B cell (primary cell): ENCODE measurements around the gene CAPN10. TPM values are rescaled to one million over a fixed set of nuclear protein-coding genes. Genes with fewer than 3 reads are reported as not detected.

Experiments used
- ATAC-seq: fragments of 200-7000 bp; cut with Tn5 transposase; one replicate; pipeline ENCODE4 v1.10.0; 2021; ENCODE audit warnings: low read depth, mild to moderate bottlenecking, moderate number of reproducible peaks, moderate library complexity
- CTCF ChIA-PET: fragments of 350-600 bp; sonication (Branson Sonifier 250); formaldehyde crosslinking; loops from one replicate; lab custom pipeline; 2021; ENCODE audit warnings: antibody characterized with exemption, inconsistent platforms; lab: Charles Lee
- POLR2A ChIA-PET: fragments of 350-600 bp; sonication (Branson Sonifier 250); formaldehyde crosslinking; loops from one replicate; lab custom pipeline; 2021; ENCODE audit warnings: antibody characterized with exemption; lab: Charles Lee
- DNase-seq: peaks from one replicate; pipeline ENCODE4 v3.0.0; 2013
- H2AFZ ChIP-seq: 2 replicates; pipeline ENCODE4 v1.6.1; 2012; ENCODE audit warnings: mild to moderate bottlenecking, low read depth, low read length; ENCODE audit not compliant: insufficient read depth, poor library complexity, severe bottlenecking
- H3K27ac ChIP-seq, 2 donors: 1 replicate in 1 of 2; 2 replicates in 1 of 2; pipeline ENCODE4 v1.5.1; 2012 to 2013; ENCODE audit warnings: low read length in 2 of 2, mild to moderate bottlenecking in 2 of 2, moderate library complexity in 1 of 2
- H3K27me3 ChIP-seq, 4 experiments: fragments of 200-600 bp in 1 of 4; sonication (generic) in 1 of 4; replicated peaks in 1 of 4; 1 replicate in 2 of 4; 2 replicates in 2 of 4; pipeline versions ENCODE4 v1.6.1 to v1.7.0; 2013 to 2016; ENCODE audit warnings: low read length in 3 of 4, mild to moderate bottlenecking in 2 of 4, mixed read lengths in 1 of 4, moderate library complexity in 1 of 4; ENCODE audit not compliant: insufficient read depth in 4 of 4, control insufficient read depth in 3 of 4; ENCODE audit errors: control extremely low read depth in 1 of 4
- H3K36me3 ChIP-seq, 2 experiments: replicated peaks in 1 of 2; 1 replicate in 1 of 2; 2 replicates in 1 of 2; pipeline versions ENCODE4 v1.6.1 to v1.7.1; 2013; ENCODE audit warnings: low read length in 1 of 2; ENCODE audit not compliant: insufficient read depth in 2 of 2, control insufficient read depth in 1 of 2; ENCODE audit errors: control extremely low read depth in 1 of 2, extremely low read depth in 1 of 2
- H3K4me1 ChIP-seq, 2 donors: fragments of 200-600 bp in 1 of 2; sonication (generic) in 1 of 2; 1 replicate in 1 of 2; 2 replicates in 1 of 2; pipeline versions ENCODE4 v1.5.1 to v1.6.1; 2013 to 2017; ENCODE audit warnings: low read length in 2 of 2; ENCODE audit not compliant: control insufficient read depth in 2 of 2, insufficient read depth in 2 of 2
- H3K4me2 ChIP-seq: replicated peaks from 2 replicates; pipeline ENCODE3; 2012; ENCODE audit warnings: mild to moderate bottlenecking, low read depth, low read length; ENCODE audit not compliant: poor library complexity, severe bottlenecking
- H3K4me3 ChIP-seq, 5 experiments: fragments of 200-600 bp in 1 of 5; sonication (generic) in 1 of 5; 1 replicate in 3 of 5; 2 replicates in 2 of 5; pipeline versions ENCODE4 v1.5.1 to v1.7.0; 2011 to 2016; ENCODE audit warnings: low read length in 4 of 5, mild to moderate bottlenecking in 4 of 5, low read depth in 2 of 5, control low read depth in 1 of 5, moderate library complexity in 1 of 5; ENCODE audit not compliant: insufficient read depth in 1 of 5; ENCODE audit errors: control extremely low read depth in 1 of 5, extremely low read depth in 1 of 5
- H3K79me2 ChIP-seq: fragments of 200-600 bp; sonication (generic); one replicate; pipeline ENCODE4 v1.6.0; 2016; ENCODE audit warnings: low read length; ENCODE audit not compliant: control insufficient read depth, insufficient read depth
- H3K9ac ChIP-seq: fragments of 200-600 bp; sonication (generic); 2 replicates; pipeline ENCODE4 v1.6.1; 2017; ENCODE audit warnings: mild to moderate bottlenecking, low read length, moderate library complexity
- H3K9me3 ChIP-seq, 3 donors: one replicate each; pipeline versions ENCODE4 v1.6.1 to v1.7.1; 2013; ENCODE audit warnings: low read length in 2 of 3; ENCODE audit not compliant: control insufficient read depth in 2 of 3, insufficient read depth in 1 of 3; ENCODE audit errors: control extremely low read depth in 1 of 3
- H4K20me1 ChIP-seq: 2 replicates; pipeline ENCODE4 v1.6.0; 2012; ENCODE audit warnings: mild to moderate bottlenecking, low read length; ENCODE audit not compliant: insufficient read depth, control insufficient read depth, poor library complexity, severe bottlenecking
- H3K27ac Mint-ChIP-seq: one replicate; pipeline ENCODE4 v1.8.0; 2021; ENCODE audit warnings: mixed read lengths
- H3K27me3 Mint-ChIP-seq: one replicate; pipeline ENCODE4 v1.8.0; 2021; ENCODE audit warnings: mixed read lengths
- H3K4me1 Mint-ChIP-seq: one replicate; pipeline ENCODE4 v1.8.0; 2021; ENCODE audit warnings: mixed read lengths
- H3K4me3 Mint-ChIP-seq: one replicate; pipeline ENCODE4 v1.8.0; 2021; ENCODE audit warnings: mixed read lengths
- H3K9me3 Mint-ChIP-seq: one replicate; pipeline ENCODE4 v1.8.0; 2022; ENCODE audit warnings: mixed read lengths; ENCODE audit not compliant: insufficient read depth
- EZH2 ChIP-seq: IDR thresholded peaks from 2 replicates; pipeline ENCODE4 v1.6.1; 2012; ENCODE audit warnings: borderline replicate concordance, low read depth, mild to moderate bottlenecking, moderate library complexity, low read length; ENCODE audit not compliant: insufficient read depth, poor library complexity, severe bottlenecking
- WGBS: methylation state at CpG from one replicate; pipeline ENCODE4 v1.1.5; 2013; ENCODE audit warnings: missing lambda C conversion rate; ENCODE audit not compliant: insufficient coverage; 5-methylcytosine and 5-hydroxymethylcytosine counted together
- intact Hi-C: fragments of 100-400 bp; cut with micrococcal nuclease; formaldehyde crosslinking; loops from one replicate; pipeline ENCODE4 v1.10.0; 2022
- polyA plus RNA-seq: library from polyadenylated mRNA; depleted of rRNA; stranded (reverse); fragments of >200 nt; gene quantifications from 2 replicates; pipeline ENCODE4 v1.2.3, GENCODE V29; 2012
- total RNA-seq, 2 donors: library from RNA; stranded (reverse); fragments of 120-200 nt in 1 of 2; gene quantifications; 1 replicate in 1 of 2; 2 replicates in 1 of 2; pipeline versions ENCODE4 v1.2.3 to v1.2.4, GENCODE V29; 2013 to 2022
- TF ChIP-seq, protein P1 (sequence below): fragments of 200-600 bp; IDR thresholded peaks from one replicate; pipeline ENCODE4 v1.8.0; 2022; ENCODE audit warnings: antibody characterized with exemption, mild to moderate bottlenecking

CAPN10 gene
- total and polyA plus RNA-seq, 2 donors (not counting 1 experiment from before 2014, with no cell fraction given): 73.4 to 92.1 TPM

DNA sequence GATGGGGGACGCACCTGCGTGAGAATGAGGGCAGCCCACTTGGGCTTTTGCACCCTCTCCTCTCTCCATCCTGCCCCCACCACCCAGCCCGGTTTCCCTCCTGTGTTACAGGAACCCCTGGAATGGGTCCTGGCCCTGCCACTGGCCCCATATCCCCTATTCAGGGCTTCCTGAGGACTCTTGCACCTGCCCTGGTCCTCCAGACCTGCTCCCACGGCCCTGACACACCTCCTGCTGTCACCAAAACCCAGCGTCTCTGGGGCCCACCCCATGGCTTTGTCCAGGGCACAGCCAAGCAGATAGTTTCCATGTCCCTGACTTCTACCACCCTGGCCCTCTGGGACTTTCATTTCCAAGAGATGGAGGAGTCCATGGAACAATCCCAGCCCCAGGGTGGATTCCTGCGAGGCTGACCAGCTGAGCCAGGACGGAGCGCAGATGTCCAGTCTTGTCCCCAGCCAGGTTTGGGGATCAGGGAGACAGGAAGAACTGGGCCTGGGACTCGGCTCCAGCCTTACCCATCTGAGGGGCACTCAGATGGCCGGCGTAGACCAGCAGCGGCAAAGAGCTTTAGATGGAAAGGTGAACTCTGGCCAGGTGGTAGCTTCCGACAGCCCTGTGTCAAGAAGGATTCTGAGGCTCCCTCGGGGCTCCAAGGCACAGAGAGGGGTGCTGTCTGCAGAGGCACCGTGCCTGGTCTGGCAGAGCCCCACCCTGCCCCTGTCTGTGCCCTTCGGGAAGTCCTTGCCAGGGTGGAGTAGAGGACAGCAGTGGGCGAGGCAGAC lies 50.8 kb downstream of the CAPN10 start:
- no peaks in the 10 kb centered on the region for H3K4me1 Mint-ChIP-seq
- peaks cover 4% of the 10 kb centered on the region for H3K9me3 Mint-ChIP-seq
- Histone ChIP-seq H3K36me3 (no peaks in the 10 kb centered on the region), H2AFZ (no peak overlapping the region), H3K4me1 (no peaks in the 10 kb centered on the region), H3K27ac (no peak overlapping the region), H3K4me2 (no peak overlapping the region), H4K20me1 (no peaks in the 10 kb centered on the region), H3K9me3 (peaks cover 0 to 38% (median 17%) of the 10 kb centered on the region in 3 donors), H3K27me3 (no peaks in the 10 kb centered on the region), H3K4me3 (no peak overlapping the region), H3K79me2 (no peaks in the 10 kb centered on the region), H3K9ac (no peak overlapping the region)
- ATAC-seq: no peak
- TF ChIP-seq, protein P1, sequence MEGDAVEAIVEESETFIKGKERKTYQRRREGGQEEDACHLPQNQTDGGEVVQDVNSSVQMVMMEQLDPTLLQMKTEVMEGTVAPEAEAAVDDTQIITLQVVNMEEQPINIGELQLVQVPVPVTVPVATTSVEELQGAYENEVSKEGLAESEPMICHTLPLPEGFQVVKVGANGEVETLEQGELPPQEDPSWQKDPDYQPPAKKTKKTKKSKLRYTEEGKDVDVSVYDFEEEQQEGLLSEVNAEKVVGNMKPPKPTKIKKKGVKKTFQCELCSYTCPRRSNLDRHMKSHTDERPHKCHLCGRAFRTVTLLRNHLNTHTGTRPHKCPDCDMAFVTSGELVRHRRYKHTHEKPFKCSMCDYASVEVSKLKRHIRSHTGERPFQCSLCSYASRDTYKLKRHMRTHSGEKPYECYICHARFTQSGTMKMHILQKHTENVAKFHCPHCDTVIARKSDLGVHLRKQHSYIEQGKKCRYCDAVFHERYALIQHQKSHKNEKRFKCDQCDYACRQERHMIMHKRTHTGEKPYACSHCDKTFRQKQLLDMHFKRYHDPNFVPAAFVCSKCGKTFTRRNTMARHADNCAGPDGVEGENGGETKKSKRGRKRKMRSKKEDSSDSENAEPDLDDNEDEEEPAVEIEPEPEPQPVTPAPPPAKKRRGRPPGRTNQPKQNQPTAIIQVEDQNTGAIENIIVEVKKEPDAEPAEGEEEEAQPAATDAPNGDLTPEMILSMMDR: no peak
- TF ChIP-seq EZH2: no peak
- no peak overlapping the region for H3K4me3 Mint-ChIP-seq
- H3K27ac Mint-ChIP-seq: no peak overlapping the region
- peaks cover 3% of the 10 kb centered on the region for H3K27me3 Mint-ChIP-seq
- ChIA-PET CTCF (no interaction called here), POLR2A (no interaction called here)
- DNase-seq: no peak
- intact Hi-C loops: no loop called here
- WGBS: 90% methylated on average over 17 of the region's 17 CpGs

DNA sequence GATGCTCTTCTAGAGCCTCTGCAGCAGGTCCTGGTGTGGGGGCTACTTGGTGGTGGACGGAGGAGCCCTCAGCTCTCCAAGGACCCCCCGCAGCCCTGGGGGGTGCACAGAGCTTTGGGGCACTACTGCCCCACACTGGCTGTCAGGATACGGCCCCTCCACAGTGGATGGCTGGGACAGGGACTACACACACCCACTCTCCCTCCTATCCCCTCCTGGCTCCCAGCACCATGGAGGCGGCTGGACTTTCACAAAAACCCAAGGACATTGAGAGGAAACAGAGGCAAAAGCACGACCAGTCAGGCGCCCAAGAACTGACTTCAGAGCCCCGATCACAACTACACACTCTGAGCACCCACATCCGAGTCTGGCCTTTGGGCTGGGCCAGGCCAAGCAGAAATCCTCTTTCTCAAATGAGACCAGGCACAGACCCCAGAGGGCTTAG lies 51.4 kb downstream of the CAPN10 start:
- Mint-ChIP-seq H3K9me3 (peaks cover 4% of the 10 kb centered on the region), H3K27ac (no peak overlapping the region)
- POLR2A ChIA-PET: no interaction called here

More for the DNA sequence above, 51.4 kb downstream of the CAPN10 start:
- Histone ChIP-seq H3K27me3 (no peaks in the 10 kb centered on the region), H3K36me3 (no peaks in the 10 kb centered on the region), H3K4me3 (no peak overlapping the region), H4K20me1 (no peaks in the 10 kb centered on the region), H3K9me3 (peaks cover 0 to 32% (median 16%) of the 10 kb centered on the region in 3 donors), H3K4me1 (no peaks in the 10 kb centered on the region), H2AFZ (no peak overlapping the region), H3K79me2 (no peaks in the 10 kb centered on the region), H3K27ac (no peak overlapping the region), H3K9ac (no peak overlapping the region), H3K4me2 (no peak overlapping the region)
- DNase-seq (no peak), ATAC-seq (no peak)
- no peak overlapping the region for H3K4me3 Mint-ChIP-seq
- intact Hi-C loops: no loop called here
- CTCF ChIA-PET: no interaction called here
- TF ChIP-seq, protein P1: no peak
- peaks cover 3% of the 10 kb centered on the region for H3K27me3 Mint-ChIP-seq
- 72% methylated on average over 8 of the region's 8 CpGs for WGBS
- H3K4me1 Mint-ChIP-seq: no peaks in the 10 kb centered on the region
